Stimulated activated CD8-positive, alpha-beta memory T cell treated with anti-CD3 and anti-CD28 coated beads, Interleukin-4, amount 100 ng/mL, for 48 hours (primary cell): ENCODE measurements around the gene TRDN.
"Not testable (repeated sequence)": the region's sequence is repeated elsewhere in the genome, so short reads cannot be mapped to it uniquely, and the experiment has no call there.

Experiments used
- DNase-seq: peaks from one replicate; pipeline ENCODE4 v3.0.0-alpha.2; 2020

Gene TRDN

DNA sequence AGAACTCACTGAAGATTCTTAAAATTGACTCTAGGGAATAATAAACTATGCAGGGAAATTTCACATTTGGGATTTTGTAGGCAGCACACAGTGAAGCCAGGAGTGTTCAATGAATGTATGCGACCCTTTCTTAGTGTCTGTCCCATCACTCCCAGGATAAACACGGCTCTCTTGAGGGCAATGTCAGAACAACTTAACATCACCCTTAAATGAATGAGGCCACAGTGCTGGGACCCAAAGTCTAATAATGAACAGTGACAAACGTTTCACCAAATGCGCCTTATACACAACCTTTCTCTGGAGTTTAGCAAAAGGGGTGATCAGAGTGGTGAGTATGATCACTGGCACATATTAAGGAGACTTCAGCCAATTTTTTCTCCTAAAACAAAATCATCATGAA lies 403.4 kb downstream of the TRDN start:
- no peak for DNase-seq

DNA sequence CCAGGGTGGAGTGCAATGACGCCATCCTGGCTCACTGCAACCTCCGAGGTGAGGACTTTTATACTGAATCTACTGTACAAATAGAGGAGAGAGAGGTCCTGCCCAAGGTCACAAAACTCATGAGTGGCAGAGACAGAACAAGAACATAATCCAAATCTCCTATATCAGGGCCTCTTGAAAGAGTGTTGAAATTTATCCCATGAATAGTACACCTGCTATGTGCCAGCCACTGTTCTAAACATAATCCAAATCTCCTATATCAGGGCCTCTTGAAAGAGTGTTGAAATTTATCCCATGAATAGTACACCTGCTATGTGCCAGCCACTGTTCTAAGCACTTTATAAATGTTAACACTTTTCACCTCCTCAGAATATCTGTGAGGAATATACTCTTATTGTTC lies 409.0 kb downstream of the TRDN start:
- not testable (repeated sequence) for DNase-seq

- DNase-seq = no peak
Measured at GRCh38 chr6:123226398-123226797, 410.4 kb downstream of the TRDN start.

GRCh38 chr6:123224077-123224476 lies 412.7 kb downstream of the TRDN start:
- DNase-seq = no peak

DNA sequence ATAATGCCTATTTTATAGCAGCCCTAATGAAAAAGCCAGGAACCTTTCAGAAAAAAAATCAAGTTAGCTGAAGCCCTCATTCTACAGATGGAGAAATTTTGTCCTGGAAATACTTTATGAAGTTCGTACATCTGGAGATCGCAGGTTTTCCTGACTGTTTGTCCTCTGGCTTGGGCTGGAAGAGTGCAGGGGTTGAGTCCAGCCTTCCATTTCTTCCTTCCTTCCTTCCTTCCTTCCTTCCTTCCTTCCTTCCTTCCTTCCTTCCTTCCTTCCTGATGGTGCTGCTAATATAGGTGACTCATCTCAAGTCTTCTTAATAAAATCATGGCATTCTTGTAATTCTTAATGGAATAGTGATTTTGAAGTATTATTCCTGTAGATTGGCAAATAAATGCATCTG lies 413.3 kb downstream of the TRDN start:
- DNase-seq = no peak

DNA sequence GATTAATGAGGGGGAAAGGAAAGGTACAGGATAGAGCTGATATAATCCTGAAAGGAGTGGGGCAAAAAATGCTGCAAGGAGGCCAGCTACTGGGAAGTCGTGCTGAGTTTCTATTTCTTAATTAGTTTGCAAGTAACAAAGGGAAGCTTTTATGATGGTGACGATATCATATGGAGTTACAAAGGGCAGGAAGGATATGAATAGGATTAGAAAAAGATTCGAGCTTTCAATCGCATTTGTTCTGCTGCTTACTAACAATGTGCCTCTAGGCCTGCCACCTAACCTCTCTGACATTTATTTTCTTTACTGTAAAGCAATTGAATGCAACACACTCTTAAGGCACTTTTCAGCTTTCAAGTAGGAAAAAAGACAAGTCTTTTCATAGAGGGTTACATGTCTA lies 421.5 kb downstream of the TRDN start:
- no peak for DNase-seq

DNA sequence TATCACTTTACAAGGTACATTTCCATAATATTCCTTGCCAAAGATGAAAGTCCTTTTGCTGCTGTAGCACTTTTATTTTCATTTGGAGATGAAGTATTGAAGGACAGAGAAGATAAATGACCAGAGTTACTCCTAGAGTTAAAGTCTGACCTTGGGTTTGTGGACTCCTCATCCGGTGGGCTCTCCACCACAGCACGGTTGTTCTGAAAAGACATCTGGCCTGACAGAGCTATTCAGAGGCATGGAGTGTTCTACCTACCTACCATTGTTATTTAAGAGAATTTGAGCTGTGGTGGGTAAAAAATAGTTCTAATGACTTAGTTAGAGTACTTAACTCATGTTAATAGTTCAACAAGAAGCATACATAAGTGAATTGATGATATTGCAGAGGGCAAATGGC lies 422.3 kb downstream of the TRDN start:
- no peak for DNase-seq

- no peak for DNase-seq
Measured at GRCh38 chr6:123213921-123214320, 422.8 kb downstream of the TRDN start.

DNA sequence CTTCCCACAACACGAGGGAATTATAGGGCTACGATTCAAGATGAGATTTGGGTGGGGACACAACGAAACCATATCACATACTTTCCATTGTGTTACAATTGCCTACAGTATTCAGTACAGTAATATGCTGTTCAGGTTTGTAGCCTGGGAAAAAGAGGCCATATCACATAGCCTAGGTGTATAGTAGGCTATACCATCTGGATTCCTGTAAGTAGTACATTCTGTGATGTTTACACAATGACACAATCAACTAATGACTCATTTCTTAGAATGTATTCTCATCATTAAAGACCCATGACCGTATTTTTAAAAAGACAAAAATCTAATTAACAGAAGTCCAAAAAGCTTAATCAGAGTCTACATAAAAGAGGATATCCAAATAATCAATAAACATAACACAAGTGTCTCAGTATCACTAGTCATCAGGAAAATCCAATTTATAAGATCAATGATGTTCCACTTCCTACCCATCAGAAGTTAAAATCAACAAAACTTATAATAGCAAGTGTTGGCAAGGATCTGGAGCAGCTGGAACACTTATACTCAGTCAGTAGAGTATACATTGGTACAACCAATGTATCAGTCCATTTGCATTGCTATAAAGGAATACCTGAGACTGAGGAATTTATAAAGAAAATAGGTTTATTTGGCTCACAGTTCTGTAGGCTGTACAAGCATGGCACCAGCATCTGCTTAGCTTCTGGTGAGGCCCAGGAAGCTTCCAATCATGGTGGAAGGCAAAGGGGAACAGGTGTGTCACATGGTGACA lies 424.8 kb downstream of the TRDN start:
- no peak for DNase-seq

DNA sequence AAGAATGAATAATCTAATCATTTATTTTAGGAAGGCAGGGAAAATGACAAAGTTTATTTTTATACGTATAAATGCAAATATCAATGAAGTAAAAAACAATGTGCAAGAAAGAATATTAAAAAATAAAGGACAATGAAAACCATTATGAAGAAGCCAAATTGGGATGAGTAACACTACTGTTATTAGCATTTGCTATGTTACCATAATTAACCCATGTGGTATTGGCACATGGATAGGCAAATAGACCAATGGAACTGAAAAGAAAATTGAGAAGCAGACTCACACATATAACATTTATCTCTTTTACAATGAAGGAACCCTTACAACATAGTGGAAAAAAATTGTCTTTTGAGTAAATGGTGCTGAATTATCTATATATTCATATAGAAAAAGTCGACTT lies 426.1 kb downstream of the TRDN start:
- DNase-seq = no peak

- DNase-seq = no peak
Measured at GRCh38 chr6:123207967-123208510, 428.7 kb downstream of the TRDN start.

GRCh38 chr6:123203928-123204327 lies 432.8 kb downstream of the TRDN start:
- DNase-seq = no peak

DNA sequence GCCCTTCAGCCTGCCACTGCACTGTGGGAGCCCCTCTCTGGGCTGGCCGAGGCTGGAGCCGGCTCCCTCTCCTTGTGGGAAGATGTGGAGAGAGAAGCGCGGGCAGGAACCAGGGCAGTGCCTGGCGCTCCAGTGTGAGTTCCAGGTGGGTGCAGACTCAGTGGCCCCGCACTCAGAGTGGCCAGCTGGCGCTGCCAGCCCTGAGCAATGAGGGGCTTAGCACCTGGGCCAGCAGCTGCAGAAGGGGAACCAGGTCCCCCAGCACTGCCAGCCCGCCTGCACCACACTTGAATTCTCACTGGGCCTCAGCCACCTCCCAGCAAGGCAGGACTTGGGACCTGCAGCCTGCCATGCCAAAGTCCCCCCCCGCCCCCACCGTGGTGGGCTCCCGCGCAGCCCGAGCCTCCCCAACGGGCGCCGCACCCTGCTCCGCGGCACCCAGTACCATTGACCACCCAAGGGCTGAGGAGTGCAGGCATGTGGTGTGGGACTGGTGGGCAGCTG lies 434.8 kb downstream of the TRDN start:
- DNase-seq = no peak

DNA sequence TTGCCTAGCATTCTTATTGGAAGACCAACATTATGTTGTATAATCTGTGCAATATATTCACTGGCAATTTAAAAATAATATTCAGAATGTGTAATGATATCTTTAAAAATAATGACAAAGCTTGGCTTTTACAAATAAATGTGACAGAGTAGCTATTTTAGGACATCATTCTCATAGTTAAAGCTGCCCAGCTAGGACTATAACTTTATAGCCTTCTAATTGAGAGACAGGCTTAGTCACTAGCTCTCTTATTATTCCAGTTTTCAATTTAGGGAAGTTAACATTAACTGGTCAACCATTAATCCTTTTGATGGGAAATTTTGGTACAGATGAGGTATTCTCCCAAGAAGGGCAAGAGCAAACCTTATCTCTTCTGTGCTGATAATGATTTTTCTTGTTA lies 443.5 kb downstream of the TRDN start:
- no peak for DNase-seq

- no peak for DNase-seq
Measured at GRCh38 chr6:123189816-123190215, 446.9 kb downstream of the TRDN start.

DNA sequence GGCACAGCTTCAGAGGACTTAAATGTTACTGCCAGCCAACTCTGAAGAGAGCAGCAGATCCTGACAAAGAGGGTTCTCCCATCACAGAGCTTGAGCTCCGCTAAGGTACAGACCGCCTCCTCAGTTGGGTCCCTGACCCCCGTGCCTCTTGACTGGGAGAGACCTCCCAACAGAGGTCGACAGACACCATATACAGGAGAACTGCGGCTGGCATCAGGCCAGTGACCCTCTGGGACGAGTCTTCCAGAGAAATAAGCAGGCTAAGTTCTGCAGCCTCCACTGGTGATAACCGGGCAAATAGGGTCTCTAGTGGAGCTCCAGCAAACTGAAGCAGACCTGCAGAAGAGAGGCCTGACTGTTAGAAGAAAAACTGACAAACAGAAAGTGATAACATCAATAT lies 453.8 kb downstream of the TRDN start:
- no peak for DNase-seq

DNA sequence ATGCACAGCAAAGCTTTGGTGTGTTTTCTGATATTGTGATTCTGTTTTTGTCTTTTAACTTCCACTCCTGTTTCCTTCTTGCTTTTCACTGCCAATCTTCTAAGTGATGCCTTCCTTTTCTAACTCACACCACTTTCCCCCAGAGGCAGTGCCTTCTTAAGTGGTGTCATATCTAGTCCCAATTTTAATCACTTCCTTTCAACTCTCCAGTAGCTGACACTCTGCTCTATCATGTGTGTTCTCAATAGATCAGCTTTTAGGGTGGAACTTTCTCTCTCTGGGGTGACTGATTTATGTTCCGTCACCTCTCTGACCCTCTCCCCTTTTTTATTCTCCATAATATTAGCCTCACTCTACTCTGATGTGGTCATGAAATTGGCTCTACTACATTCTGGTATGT lies 460.0 kb downstream of the TRDN start:
- no peak for DNase-seq

DNA sequence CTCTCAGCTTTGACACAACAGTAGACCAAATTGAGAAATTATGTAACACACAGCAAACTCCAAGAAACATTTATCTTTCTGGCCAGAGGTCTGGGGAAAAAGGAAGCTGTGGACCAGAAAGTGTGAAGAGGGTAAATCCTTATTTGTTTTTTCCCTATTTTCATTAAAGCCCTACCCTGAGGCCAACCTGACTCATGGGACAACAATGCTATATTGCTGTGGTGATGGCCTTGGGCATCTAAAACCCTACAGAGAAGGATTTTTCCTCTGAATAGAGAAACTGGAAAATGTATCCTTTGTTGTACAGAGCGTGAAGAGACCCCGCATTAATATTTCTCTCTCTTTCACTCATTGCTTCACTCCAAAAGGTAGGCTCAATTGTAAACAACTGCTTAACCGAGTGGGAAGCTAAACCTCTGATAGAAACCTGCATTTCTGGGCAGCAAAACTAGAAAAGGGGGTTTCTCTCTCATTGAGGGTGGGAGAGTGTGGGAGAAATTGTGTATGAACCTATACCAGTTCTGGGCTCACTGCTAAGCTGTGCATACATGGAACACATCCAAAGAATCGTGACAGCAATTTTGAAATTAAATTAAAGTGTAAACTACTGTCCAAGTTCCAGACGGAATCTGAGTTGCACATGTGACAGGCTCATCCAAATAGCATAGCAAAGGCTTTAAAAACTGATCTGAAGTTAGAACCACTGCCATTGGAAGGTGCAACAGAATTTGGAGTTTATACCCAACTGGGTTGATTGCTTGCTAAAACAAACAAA lies 465.2 kb downstream of the TRDN start:
- no peak for DNase-seq

- DNase-seq = no peak
Measured at GRCh38 chr6:123169774-123170095, 467.0 kb downstream of the TRDN start.

DNA sequence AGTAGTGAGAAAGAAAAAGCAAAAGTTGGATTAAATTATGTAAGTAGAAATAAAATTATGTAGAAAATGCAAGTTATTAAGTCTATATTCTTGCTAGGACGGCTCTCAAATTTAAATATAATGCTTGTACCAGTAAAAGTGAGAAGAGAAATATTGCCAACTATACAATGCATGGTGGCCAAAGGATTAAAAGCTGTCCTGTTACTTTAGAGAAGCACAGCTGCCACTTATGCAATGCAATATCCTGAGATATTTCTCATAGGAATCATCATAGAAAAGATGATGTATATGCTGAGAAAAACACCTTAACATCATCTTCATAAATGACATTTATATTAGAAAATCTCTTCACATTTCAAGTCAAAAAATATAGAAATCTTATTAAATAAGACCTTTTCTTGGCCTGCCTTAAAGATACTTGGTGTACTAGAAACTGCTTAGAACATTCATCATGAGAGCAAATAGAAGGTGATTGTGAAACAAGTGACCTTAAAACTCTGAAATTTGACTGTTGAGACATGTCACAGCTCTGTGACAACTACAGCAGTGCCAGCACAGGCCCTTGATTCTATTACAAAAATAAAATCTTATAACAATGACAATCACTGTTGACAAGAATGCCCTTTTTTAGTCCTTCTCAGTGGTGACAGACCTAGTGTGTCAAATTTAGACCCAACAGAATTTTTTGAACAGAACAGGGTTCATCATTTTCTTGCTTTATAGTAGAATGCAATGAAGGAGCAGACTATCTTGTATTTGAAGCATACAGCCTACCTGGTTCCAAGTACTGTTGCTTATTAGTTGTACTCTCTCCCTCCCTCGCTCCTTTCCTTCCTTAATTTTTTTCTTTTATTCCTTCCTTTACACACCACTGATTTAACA lies 467.6 kb downstream of the TRDN start:
- DNase-seq = no peak

DNA sequence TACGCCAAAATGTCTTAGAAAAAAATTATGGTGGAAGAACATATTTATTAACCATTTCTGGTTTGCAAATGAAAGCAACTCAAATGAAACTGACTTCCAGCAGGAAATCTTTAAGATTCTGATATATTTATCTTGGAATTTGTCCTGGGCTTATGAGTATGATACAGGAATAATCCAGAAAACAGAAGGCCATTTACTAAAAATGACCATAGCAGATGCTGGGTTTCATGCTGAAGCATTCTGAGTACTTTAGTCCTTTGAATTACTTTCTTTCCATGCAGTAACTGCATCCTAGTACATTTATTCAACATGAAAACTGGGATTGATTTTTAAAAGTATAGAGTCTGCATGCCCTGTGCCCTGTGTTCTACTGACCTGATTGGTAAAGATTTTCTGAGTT lies 468.3 kb downstream of the TRDN start:
- no peak for DNase-seq
